H1 (cell line): Measurements from ENCODE around the gene A4GALT.
"Not testable (repeated sequence)": the region's sequence is repeated elsewhere in the genome, so short reads cannot be mapped to it uniquely, and the experiment has no call there.

Experiments used
- CBX8 ChIP-seq: fragments of 300-800, 300-1000 bp; sonication (generic); IDR thresholded peaks from 2 replicates; pipeline ENCODE4 v1.7.1; 2016; ENCODE audit warnings: low read depth, low read length, borderline replicate concordance
- POLR2AphosphoS5 ChIP-seq: IDR thresholded peaks from 2 replicates; pipeline ENCODE4 v1.6.1; 2011; ENCODE audit warnings: low read depth, low read length
- RAD21 ChIP-seq, 2 experiments: IDR thresholded peaks in 1 of 2; conservative IDR thresholded peaks in 1 of 2; 2 replicates each; pipeline ENCODE4 v1.6.1; 2011; ENCODE audit warnings: low read depth in 2 of 2, low read length in 2 of 2, improper control_type of control experiment in 1 of 2, inconsistent platforms in 1 of 2, mild to moderate bottlenecking in 1 of 2, moderate library complexity in 1 of 2
- YY1 ChIP-seq: IDR thresholded peaks from 2 replicates; pipeline ENCODE4 v1.6.1; 2011; ENCODE audit warnings: low read depth, mild to moderate bottlenecking, low read length
- TF ChIP-seq, protein P1 (sequence below), 3 experiments: IDR thresholded peaks; 1 replicate in 2 of 3; 2 replicates in 1 of 3; pipeline versions ENCODE4 v1.5.1 to v1.6.1; 2011; ENCODE audit warnings: low read length in 3 of 3, mild to moderate bottlenecking in 3 of 3, inconsistent platforms in 2 of 3, low read depth in 1 of 3, moderate library complexity in 1 of 3; ENCODE audit not compliant: insufficient read depth in 1 of 3; ENCODE audit errors: control extremely low read depth in 1 of 3

DNA sequence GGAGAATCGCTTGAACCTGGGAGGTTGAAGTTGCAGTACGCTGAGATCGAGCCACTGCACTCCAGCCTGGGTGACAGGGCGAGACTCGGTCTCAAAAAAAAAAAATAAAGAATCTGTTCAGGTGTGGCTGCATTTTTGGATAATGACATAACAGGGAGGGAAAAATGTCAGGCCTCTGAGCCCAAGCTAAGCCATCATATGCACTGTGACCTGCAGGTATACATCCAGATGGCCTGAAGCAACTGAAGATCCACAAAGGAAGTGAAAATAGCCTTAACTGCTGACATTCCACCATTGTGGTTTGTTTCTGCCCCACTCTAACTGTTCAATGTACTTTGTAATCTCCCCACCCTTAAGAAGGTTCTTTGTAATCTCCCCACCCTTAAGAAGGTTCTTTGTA lies 19.6 kb upstream of the A4GALT start:
- TF ChIP-seq, protein P1, sequence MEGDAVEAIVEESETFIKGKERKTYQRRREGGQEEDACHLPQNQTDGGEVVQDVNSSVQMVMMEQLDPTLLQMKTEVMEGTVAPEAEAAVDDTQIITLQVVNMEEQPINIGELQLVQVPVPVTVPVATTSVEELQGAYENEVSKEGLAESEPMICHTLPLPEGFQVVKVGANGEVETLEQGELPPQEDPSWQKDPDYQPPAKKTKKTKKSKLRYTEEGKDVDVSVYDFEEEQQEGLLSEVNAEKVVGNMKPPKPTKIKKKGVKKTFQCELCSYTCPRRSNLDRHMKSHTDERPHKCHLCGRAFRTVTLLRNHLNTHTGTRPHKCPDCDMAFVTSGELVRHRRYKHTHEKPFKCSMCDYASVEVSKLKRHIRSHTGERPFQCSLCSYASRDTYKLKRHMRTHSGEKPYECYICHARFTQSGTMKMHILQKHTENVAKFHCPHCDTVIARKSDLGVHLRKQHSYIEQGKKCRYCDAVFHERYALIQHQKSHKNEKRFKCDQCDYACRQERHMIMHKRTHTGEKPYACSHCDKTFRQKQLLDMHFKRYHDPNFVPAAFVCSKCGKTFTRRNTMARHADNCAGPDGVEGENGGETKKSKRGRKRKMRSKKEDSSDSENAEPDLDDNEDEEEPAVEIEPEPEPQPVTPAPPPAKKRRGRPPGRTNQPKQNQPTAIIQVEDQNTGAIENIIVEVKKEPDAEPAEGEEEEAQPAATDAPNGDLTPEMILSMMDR (IDR thresholded peaks at IDR 0.05; ENCODE audit: control extremely low read depth in 1 of 3, insufficient read depth in 1 of 3, low read depth in 1 of 3, low read length in 3 of 3) = not testable (repeated sequence)
- not testable (repeated sequence) for TF ChIP-seq CBX8; RAD21 (IDR thresholded peaks at IDR 0.05 in 1 of 2, conservative IDR thresholded peaks at IDR 0.05 in 1 of 2; ENCODE audit: low read depth in 2 of 2, low read length in 2 of 2); POLR2AphosphoS5; YY1
